Keratinocyte (primary cell): ENCODE data around the gene MARCHF3.

Experiments
- EZH2 ChIP-seq: IDR thresholded peaks from one replicate; pipeline ENCODE4 v1.6.1; 2012; ENCODE audit warnings: inconsistent platforms, mild to moderate bottlenecking, low read length, moderate library complexity
- TF ChIP-seq, protein P1 (sequence below), 3 experiments: IDR thresholded peaks in 1 of 3; conservative IDR thresholded peaks in 1 of 3; optimal IDR thresholded peaks in 1 of 3; 2 replicates in 2 of 3; 3 replicates in 1 of 3; pipeline versions ENCODE3 to v1.5.1; 2011; ENCODE audit warnings: low read length in 3 of 3, mild to moderate bottlenecking in 3 of 3, moderate library complexity in 2 of 3, control low read depth in 1 of 3, inconsistent platforms in 1 of 3; ENCODE audit not compliant: insufficient read depth in 2 of 3; ENCODE audit errors: extremely low read depth in 1 of 3

DNA sequence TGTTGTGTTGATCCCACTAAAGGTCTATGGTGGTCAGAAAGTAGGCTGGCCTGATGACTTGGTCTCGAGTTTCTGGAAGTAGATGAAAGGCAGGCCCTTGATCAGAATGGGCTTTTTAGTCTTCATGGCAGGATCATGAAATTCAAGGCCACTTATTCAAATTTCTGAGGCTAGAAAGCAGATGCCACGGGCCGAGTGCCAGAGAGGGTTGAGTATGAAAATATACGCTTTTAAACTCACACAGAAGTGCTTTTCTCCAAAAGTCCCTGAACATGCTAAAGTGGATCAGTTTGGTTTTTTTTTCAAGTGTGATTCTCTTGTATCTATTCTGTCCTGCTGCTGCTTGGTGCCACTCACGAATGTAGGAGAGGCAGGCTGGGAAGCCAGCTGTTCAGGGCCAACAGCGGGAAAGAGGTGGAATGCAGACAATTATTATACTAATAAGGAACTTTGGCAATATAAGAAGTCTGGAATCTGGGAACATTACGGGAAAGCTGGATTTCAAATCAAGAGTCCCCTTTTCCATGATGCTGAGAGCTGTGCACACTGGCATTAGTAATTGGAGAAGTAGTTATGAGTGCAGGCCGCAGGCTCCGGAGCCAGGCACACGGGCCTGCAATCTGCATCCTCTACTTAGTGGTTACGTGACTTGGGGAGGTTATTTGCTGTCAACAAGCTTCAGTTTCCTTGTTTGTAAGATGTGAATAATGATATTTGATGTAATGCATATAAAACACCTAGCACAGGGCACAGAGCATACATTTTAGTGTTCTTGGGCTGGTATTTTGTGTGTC, 157.6 kb downstream of the MARCHF3 start:
- TF ChIP-seq, protein P1, sequence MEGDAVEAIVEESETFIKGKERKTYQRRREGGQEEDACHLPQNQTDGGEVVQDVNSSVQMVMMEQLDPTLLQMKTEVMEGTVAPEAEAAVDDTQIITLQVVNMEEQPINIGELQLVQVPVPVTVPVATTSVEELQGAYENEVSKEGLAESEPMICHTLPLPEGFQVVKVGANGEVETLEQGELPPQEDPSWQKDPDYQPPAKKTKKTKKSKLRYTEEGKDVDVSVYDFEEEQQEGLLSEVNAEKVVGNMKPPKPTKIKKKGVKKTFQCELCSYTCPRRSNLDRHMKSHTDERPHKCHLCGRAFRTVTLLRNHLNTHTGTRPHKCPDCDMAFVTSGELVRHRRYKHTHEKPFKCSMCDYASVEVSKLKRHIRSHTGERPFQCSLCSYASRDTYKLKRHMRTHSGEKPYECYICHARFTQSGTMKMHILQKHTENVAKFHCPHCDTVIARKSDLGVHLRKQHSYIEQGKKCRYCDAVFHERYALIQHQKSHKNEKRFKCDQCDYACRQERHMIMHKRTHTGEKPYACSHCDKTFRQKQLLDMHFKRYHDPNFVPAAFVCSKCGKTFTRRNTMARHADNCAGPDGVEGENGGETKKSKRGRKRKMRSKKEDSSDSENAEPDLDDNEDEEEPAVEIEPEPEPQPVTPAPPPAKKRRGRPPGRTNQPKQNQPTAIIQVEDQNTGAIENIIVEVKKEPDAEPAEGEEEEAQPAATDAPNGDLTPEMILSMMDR (optimal IDR thresholded peaks at IDR 0.05 in 1 of 3, IDR thresholded peaks at IDR 0.05 in 1 of 3, conservative IDR thresholded peaks at IDR 0.05 in 1 of 3; ENCODE audit: extremely low read depth in 1 of 3, insufficient read depth in 2 of 3, low read length in 3 of 3) = no peak
- no peak for TF ChIP-seq EZH2
